Brain microvascular endothelial cell (primary cell): ENCODE data around the gene ZNF296.
A peak's percentile ranks its signal among the peaks of the same experiment; 100 is the strongest.

Experiments
- DNase-seq: peaks from one replicate; pipeline ENCODE4 v3.0.0-alpha.2; 2020
- H3K27ac ChIP-seq: fragments of 250-450 bp; sonication (Bioruptor Pico); 2 replicates; pipeline ENCODE4 v1.5.1; 2020; ENCODE audit warnings: mild to moderate bottlenecking, moderate library complexity
- H3K27me3 ChIP-seq: fragments of 250-450 bp; sonication (Bioruptor Pico); replicated peaks from 2 replicates; pipeline ENCODE4 v1.5.1; 2020; ENCODE audit warnings: mild to moderate bottlenecking
- H3K36me3 ChIP-seq: fragments of 250-450 bp; sonication (Bioruptor Pico); replicated peaks from 2 replicates; pipeline ENCODE4 v1.5.1; 2020; ENCODE audit warnings: mild to moderate bottlenecking
- H3K4me3 ChIP-seq: 2 replicates; pipeline ENCODE4 v1.5.1; 2011; ENCODE audit warnings: low read depth, mild to moderate bottlenecking, control low read depth, low read length, moderate library complexity
- CTCF ChIP-seq: IDR thresholded peaks from 2 replicates; pipeline ENCODE4 v1.5.1; 2011; ENCODE audit warnings: low read depth, mild to moderate bottlenecking, moderate library complexity, low read length, control low read depth, inconsistent platforms; ENCODE audit errors: missing control alignments
- in situ Hi-C: cut with HindIII; loops from 2 replicates; pipeline ENCODE4 v1.10.0; 2017; ENCODE audit warnings: low sequenced_read_pairs, low pct_ligation_motif_present

The ZNF296 gene

GRCh38 chr19:45076029-45076850 is at the start of gene ZNF296:
ZNF296 (minus strand) TSS chr19:45076478; CDS start chr19:45076373, 105 bp downstream.
- no peak for DNase-seq
- Histone ChIP-seq H3K36me3 (peaks cover 4% of the 10 kb centered on the region), H3K4me3 (peak within 1 kb of the TSS; percentile 51), H3K27ac (no peak within 1 kb of the TSS), H3K27me3 (no peaks in the 10 kb centered on the region)
- TF ChIP-seq CTCF = no peak
- in situ Hi-C loops = no loop called here

GRCh38 chr19:45125360-45125759 is 49.1 kb upstream of the ZNF296 start:
- in situ Hi-C loops = no loop called here
- no peaks in the 10 kb centered on the region for H3K27me3 ChIP-seq
- no peak for DNase-seq
- H3K36me3 ChIP-seq = no peaks in the 10 kb centered on the region
- no peak overlapping the region for H3K4me3 ChIP-seq
- TF ChIP-seq CTCF = no peak
- no peak overlapping the region for H3K27ac ChIP-seq

- Histone ChIP-seq H3K4me3 (no peak overlapping the region), H3K27me3 (no peaks in the 10 kb centered on the region), H3K36me3 (no peaks in the 10 kb centered on the region), H3K27ac (no peak overlapping the region)
- in situ Hi-C loops = no loop called here
- no peak for DNase-seq
- no peak for TF ChIP-seq CTCF
Observed at GRCh38 chr19:45124021-45124420, 47.7 kb upstream of the ZNF296 start.

GRCh38 chr19:45123440-45123850 is 47.2 kb upstream of the ZNF296 start:
- Histone ChIP-seq H3K27ac (no peak overlapping the region), H3K27me3 (no peaks in the 10 kb centered on the region), H3K4me3 (no peak overlapping the region), H3K36me3 (no peaks in the 10 kb centered on the region)
- TF ChIP-seq CTCF = no peak
- no peak for DNase-seq
- in situ Hi-C loops = no loop called here

- H3K36me3 ChIP-seq = no peaks in the 10 kb centered on the region
- in situ Hi-C loops = no loop called here
Observed at GRCh38 chr19:45122832-45123231, 46.6 kb upstream of the ZNF296 start.

More at GRCh38 chr19:45122832-45123231, 46.6 kb upstream of the ZNF296 start:
- Histone ChIP-seq H3K27me3 (no peaks in the 10 kb centered on the region), H3K27ac (no peak overlapping the region), H3K4me3 (no peak overlapping the region)
- TF ChIP-seq CTCF = no peak
- DNase-seq = no peak
